ENCODE measurements around the gene SNX22.

The SNX22 gene

DNA sequence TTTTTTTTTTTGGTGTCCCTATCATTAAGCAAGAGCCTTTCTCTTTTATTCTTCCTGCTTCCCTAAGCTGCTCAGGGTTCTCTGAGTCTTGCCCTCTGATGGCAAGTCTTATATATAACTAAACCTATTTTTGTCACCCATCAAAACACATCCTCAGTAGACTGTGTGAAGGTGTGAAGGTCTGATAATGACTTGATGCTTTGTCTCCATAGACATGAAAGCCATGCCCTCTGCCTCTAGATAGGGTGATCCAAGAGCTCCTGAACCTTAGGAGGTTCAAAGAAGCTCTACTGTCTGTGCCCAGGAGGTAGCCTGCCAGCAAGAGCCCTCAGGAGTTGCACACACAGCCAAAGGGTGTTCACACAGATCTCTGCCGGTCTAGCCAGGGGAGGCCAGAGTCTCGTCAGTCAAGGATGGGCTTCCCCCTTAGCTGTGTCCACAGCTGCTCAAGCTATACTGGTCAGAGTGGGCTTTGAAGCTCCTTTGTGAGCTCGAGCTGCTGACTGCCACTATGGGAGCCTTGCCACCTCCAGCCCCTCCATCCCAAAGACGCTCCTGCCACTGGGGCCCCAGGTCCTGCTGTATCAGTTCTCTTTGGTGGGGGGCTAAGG is 13.1 kb upstream of the SNX22 start:
- CTCF ChIA-PET: interaction anchor here (2.3 kb wide), 1 partner anchor 14 kb away, joined by 7 read pairs; the partner anchor contains the start of gene SNX22
- POLR2A ChIA-PET: no interaction called here
- DNase-seq (ENCODE audit: low read depth, low spot score): no peak
- TF ChIP-seq, protein P1, sequence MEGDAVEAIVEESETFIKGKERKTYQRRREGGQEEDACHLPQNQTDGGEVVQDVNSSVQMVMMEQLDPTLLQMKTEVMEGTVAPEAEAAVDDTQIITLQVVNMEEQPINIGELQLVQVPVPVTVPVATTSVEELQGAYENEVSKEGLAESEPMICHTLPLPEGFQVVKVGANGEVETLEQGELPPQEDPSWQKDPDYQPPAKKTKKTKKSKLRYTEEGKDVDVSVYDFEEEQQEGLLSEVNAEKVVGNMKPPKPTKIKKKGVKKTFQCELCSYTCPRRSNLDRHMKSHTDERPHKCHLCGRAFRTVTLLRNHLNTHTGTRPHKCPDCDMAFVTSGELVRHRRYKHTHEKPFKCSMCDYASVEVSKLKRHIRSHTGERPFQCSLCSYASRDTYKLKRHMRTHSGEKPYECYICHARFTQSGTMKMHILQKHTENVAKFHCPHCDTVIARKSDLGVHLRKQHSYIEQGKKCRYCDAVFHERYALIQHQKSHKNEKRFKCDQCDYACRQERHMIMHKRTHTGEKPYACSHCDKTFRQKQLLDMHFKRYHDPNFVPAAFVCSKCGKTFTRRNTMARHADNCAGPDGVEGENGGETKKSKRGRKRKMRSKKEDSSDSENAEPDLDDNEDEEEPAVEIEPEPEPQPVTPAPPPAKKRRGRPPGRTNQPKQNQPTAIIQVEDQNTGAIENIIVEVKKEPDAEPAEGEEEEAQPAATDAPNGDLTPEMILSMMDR (IDR thresholded peaks at IDR 0.05; ENCODE audit: insufficient read depth, low read length, missing control alignments): no peak
- no peak overlapping the region for H3K4me3 ChIP-seq (ENCODE audit: low read depth, low read length)

DNA sequence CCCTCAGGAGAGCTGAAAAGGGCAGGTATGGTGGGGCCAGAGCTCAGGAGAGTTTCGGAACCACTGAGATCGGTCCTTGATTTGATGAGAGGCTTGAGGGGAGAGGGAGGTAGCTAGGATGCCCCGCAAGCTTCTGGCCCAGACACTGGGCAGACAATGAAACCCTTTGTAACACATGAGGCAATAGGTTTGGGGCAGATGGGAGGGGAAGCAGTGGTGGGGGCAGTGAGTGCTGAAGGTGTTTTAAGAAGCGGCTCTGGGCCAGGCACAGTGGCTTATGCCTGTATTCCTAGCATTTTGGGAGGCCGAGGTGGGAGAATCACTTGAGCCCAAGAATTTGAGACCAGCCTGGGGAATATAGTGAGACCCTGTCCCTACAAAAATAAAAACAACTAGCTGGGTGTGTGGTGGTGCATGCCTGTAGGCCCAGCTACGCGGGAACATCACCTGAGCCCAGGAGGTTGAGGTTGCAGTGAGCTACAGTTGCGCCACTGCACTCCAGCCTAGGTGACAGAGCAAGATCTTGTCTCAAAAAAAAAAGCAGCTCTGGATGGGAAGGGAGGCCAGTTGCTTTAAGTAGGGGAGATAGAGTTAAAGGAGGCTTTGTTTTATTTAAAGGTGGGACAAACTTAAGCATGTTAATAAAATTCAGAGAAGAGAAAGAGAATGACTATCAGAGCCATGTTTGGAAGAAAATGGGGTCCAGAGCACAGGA is 9.6 kb upstream of the SNX22 start:
- TF ChIP-seq, protein P1 (IDR thresholded peaks at IDR 0.05; ENCODE audit: insufficient read depth, low read length, missing control alignments): no peak
- no peak overlapping the region for H3K4me3 ChIP-seq (ENCODE audit: low read depth, low read length)
- ChIA-PET CTCF (interaction anchor here (0.8 to 1.5 kb wide), 3 partner anchors 10 to 12 kb away, joined by 3 read pairs; no protein-coding TSS in a partner anchor), POLR2A (no interaction called here)
- no peak for DNase-seq (ENCODE audit: low read depth, low spot score)

DNA sequence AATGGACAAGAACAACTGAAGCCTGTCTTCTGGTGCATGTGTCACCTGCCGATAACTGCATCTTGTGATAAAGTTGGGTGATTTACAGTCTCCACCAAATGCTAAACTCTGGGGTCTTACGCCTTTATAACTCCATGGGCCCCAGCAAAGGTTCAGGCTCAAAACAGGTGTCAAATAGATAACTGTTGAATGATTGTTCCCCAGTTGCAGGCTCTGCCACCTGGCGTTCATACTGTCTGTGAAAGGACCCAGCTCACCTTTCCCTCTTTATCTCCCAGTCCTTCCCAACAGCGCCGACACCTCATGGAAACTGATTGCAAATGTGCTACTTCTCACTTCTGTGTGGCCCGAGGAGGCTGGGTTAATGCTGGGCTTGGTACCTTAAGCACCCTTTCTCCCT is 8.3 kb upstream of the SNX22 start:
- no peak for DNase-seq (ENCODE audit: low read depth, low spot score)
- ChIA-PET POLR2A (no interaction called here), CTCF (interaction anchor here (3.3 kb wide), 1 partner anchor 11 kb away, joined by 32 read pairs; no protein-coding TSS in a partner anchor)
- no peak overlapping the region for H3K4me3 ChIP-seq (ENCODE audit: low read depth, low read length)
- TF ChIP-seq, protein P1 (IDR thresholded peaks at IDR 0.05; ENCODE audit: insufficient read depth, low read length, missing control alignments): no peak

DNA sequence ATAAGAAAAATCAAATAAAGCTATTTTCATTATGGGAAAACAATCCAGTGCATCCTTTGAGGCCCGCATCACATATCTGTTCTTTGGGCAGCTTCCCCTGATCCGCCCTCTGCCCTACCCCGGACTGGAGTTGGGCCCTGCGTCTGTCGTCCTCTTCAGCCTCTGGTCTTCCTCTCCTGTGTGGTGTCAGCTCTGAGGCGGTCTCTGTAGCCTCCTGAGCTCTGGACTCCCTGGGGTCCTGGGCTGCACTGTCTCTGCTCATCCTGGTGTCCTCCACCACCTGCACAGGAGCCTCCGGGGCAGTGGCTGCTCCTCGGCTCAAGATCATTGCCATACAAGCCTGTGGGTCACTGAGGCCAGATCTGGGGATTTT is 7.4 kb upstream of the SNX22 start:
- TF ChIP-seq, protein P1 (IDR thresholded peaks at IDR 0.05; ENCODE audit: insufficient read depth, low read length, missing control alignments): no peak
- ChIA-PET CTCF (interaction anchor here (3.3 kb wide), 1 partner anchor 10 kb away, joined by 32 read pairs; no protein-coding TSS in a partner anchor), POLR2A (interaction anchor here (0.8 kb wide), 1 partner anchor 14 kb away, joined by 3 read pairs; no protein-coding TSS in a partner anchor)
- no peak for DNase-seq (ENCODE audit: low read depth, low spot score)
- no peak overlapping the region for H3K4me3 ChIP-seq (ENCODE audit: low read depth, low read length)

DNA sequence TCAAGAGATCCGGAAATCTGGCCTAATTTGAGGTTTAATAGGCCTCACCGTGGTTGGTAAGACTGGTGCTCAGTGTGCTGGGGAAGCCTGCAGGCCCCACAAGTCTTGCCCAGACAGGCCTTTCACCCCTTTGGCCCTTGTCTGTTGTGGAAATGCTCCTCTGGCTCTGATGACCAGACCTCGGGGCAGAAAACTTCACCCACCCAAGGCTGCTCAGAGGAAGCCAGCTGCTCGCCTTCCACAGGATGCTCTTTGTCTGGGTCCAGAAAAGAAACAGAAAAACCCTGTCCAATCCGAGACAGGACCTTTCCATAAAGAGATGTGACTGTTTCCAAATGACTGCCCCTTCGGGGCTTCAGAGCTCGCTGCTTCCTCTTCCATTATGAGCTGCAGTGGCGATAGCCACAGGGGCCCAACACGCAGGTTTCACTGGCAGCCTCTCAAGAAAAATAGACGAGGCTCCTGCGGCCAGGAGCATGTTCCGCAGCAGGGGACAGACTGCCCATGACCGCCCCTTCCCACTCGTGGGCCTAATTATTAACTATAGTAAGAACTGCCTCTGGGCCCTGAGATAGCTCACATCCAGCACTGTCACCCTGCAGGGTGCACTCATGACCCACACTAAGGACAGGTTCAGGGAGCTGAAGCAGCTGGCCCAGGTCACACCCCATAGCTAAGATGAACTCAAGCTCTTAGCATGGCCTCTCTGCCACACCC is 6.8 kb upstream of the SNX22 start:
- POLR2A ChIA-PET: interaction anchor here (0.6 kb wide), 1 partner anchor 154 kb away, joined by 5 read pairs; no protein-coding TSS in a partner anchor
- CTCF ChIA-PET: interaction anchor here (3.3 to 5.8 kb wide), 2 partner anchors 9 to 13 kb away, joined by 27 to 32 read pairs; no protein-coding TSS in a partner anchor
- no peak overlapping the region for H3K4me3 ChIP-seq (ENCODE audit: low read depth, low read length)
- DNase-seq (ENCODE audit: low read depth, low spot score): no peak
- TF ChIP-seq, protein P1 (IDR thresholded peaks at IDR 0.05; ENCODE audit: insufficient read depth, low read length, missing control alignments): no peak
